SK-N-MC (cell line): ENCODE measurements around the gene GALNT3.

Experiments used
- EZH2 ChIP-seq: fragments of 200-600 bp; sonication (generic); IDR thresholded peaks from one replicate; pipeline ENCODE4 v1.6.1; 2017; ENCODE audit warnings: antibody characterized with exemption
- FOXP2 ChIP-seq: optimal IDR thresholded peaks from 2 replicates; pipeline ENCODE3; 2011; ENCODE audit warnings: mild to moderate bottlenecking, moderate library complexity; ENCODE audit not compliant: insufficient read depth; ENCODE audit errors: extremely low read length, control extremely low read depth
- POLR2AphosphoS5 ChIP-seq: IDR thresholded peaks from 2 replicates; pipeline ENCODE4 v1.6.1; 2012; ENCODE audit warnings: mild to moderate bottlenecking, low read depth, low read length, borderline replicate concordance

GRCh38 chr2:165811592-165812370 is 17.7 kb upstream of the GALNT3 start:
- TF ChIP-seq EZH2 = no peak
- no peak for TF ChIP-seq POLR2AphosphoS5
- TF ChIP-seq FOXP2 = no peak
